Measurements from ENCODE around the gene NMT2.
"Not testable (repeated sequence)": the region's sequence is repeated elsewhere in the genome, so short reads cannot be mapped to it uniquely, and the experiment has no call there.

NMT2 gene

GRCh38 chr10:15168291-15168785 is at the start of gene NMT2:
Gene NMT2, minus strand, starts transcription at chr10:15168693. Its CDS starts 81 bp downstream, at chr10:15168612.
- Mint-ChIP-seq H3K36me3 (ENCODE audit: insufficient read depth) (peaks cover 6% of the 10 kb centered on the region), H3K4me1 (peaks cover 56% of the 10 kb centered on the region), H3K27me3 (no peaks in the 10 kb centered on the region), H3K27ac (ENCODE audit: low read depth) (peak within 1 kb of the TSS; percentile 78), H3K4me3 (peak within 1 kb of the TSS; percentile 89), H3K9me3 (no peaks in the 10 kb centered on the region)
- ATAC-seq (replicated peaks; ENCODE audit: extremely low read depth, poor library complexity, severe bottlenecking) (peak; percentile 74), DNase-seq (ENCODE audit: low spot score in 2 of 2) (peak in 1 of 2 donors; percentile 64)

GRCh38 chr10:15216700-15217099 is 48.2 kb upstream of the NMT2 start:
- no peak overlapping the region for H3K27ac Mint-ChIP-seq (ENCODE audit: low read depth)
- H3K4me3 Mint-ChIP-seq: no peak overlapping the region
- H3K9me3 Mint-ChIP-seq: no peaks in the 10 kb centered on the region
- peaks cover 5% of the 10 kb centered on the region for H3K36me3 Mint-ChIP-seq (ENCODE audit: insufficient read depth)
- H3K27me3 Mint-ChIP-seq: no peaks in the 10 kb centered on the region
- DNase-seq (ENCODE audit: low spot score in 2 of 2) (no peak), ATAC-seq (replicated peaks; ENCODE audit: extremely low read depth, poor library complexity, severe bottlenecking) (no peak)
- no peaks in the 10 kb centered on the region for H3K4me1 Mint-ChIP-seq

- H3K4me1 Mint-ChIP-seq: peaks cover 12% of the 10 kb centered on the region
- H3K9me3 Mint-ChIP-seq: no peaks in the 10 kb centered on the region
- no peaks in the 10 kb centered on the region for H3K27me3 Mint-ChIP-seq
- DNase-seq (ENCODE audit: low spot score in 2 of 2) (no peak), ATAC-seq (replicated peaks; ENCODE audit: extremely low read depth, poor library complexity, severe bottlenecking) (no peak)
- H3K4me3 Mint-ChIP-seq: no peak overlapping the region
- peaks cover 5% of the 10 kb centered on the region for H3K36me3 Mint-ChIP-seq (ENCODE audit: insufficient read depth)
- no peak overlapping the region for H3K27ac Mint-ChIP-seq (ENCODE audit: low read depth)
Observed at GRCh38 chr10:15214237-15214636, 45.7 kb upstream of the NMT2 start.

- no peaks in the 10 kb centered on the region for H3K9me3 Mint-ChIP-seq
- peaks cover 16% of the 10 kb centered on the region for H3K4me1 Mint-ChIP-seq
- ATAC-seq (replicated peaks; ENCODE audit: extremely low read depth, poor library complexity, severe bottlenecking): no peak
- H3K4me3 Mint-ChIP-seq: no peak overlapping the region
- no peak overlapping the region for H3K27ac Mint-ChIP-seq (ENCODE audit: low read depth)
- no peaks in the 10 kb centered on the region for H3K27me3 Mint-ChIP-seq
- no peak for DNase-seq (ENCODE audit: low spot score in 2 of 2)
- peaks cover 5% of the 10 kb centered on the region for H3K36me3 Mint-ChIP-seq (ENCODE audit: insufficient read depth)
Observed at GRCh38 chr10:15213461-15213861, 45.0 kb upstream of the NMT2 start.

- Mint-ChIP-seq H3K4me3 (no peak overlapping the region), H3K27ac (ENCODE audit: low read depth) (no peak overlapping the region)
- no peak for DNase-seq (ENCODE audit: low spot score in 2 of 2)
Observed at GRCh38 chr10:15211464-15211979, 43.0 kb upstream of the NMT2 start.

GRCh38 chr10:15210521-15210920 is 42.0 kb upstream of the NMT2 start:
- peaks cover 3% of the 10 kb centered on the region for H3K36me3 Mint-ChIP-seq (ENCODE audit: insufficient read depth)
- peak overlapping the region; percentile 74 for H3K27ac Mint-ChIP-seq (ENCODE audit: low read depth)
- peaks cover 30% of the 10 kb centered on the region for H3K4me1 Mint-ChIP-seq
- DNase-seq (ENCODE audit: low spot score in 2 of 2) (no peak), ATAC-seq (replicated peaks; ENCODE audit: extremely low read depth, poor library complexity, severe bottlenecking) (no peak)
- H3K27me3 Mint-ChIP-seq: no peaks in the 10 kb centered on the region
- no peaks in the 10 kb centered on the region for H3K9me3 Mint-ChIP-seq
- H3K4me3 Mint-ChIP-seq: peak overlapping the region; percentile 57

More at GRCh38 chr10:15211464-15211979, 43.0 kb upstream of the NMT2 start:
- no peak for ATAC-seq (replicated peaks; ENCODE audit: extremely low read depth, poor library complexity, severe bottlenecking)
- H3K36me3 Mint-ChIP-seq (ENCODE audit: insufficient read depth): peaks cover 5% of the 10 kb centered on the region
- peaks cover 26% of the 10 kb centered on the region for H3K4me1 Mint-ChIP-seq
- no peaks in the 10 kb centered on the region for H3K9me3 Mint-ChIP-seq
- no peaks in the 10 kb centered on the region for H3K27me3 Mint-ChIP-seq

GRCh38 chr10:15209827-15210509 is 41.5 kb upstream of the NMT2 start:
- peaks cover 32% of the 10 kb centered on the region for H3K4me1 Mint-ChIP-seq
- H3K36me3 Mint-ChIP-seq (ENCODE audit: insufficient read depth): peaks cover 2% of the 10 kb centered on the region
- H3K27me3 Mint-ChIP-seq: no peaks in the 10 kb centered on the region
- H3K27ac Mint-ChIP-seq (ENCODE audit: low read depth): peak overlapping the region; percentile 74
- peak; percentile 45 for ATAC-seq (replicated peaks; ENCODE audit: extremely low read depth, poor library complexity, severe bottlenecking)
- DNase-seq (ENCODE audit: low spot score in 2 of 2): peak; percentile 55 to 72
- H3K9me3 Mint-ChIP-seq: no peaks in the 10 kb centered on the region
- H3K4me3 Mint-ChIP-seq: peak overlapping the region; percentile 57

- no peak for ATAC-seq (replicated peaks; ENCODE audit: extremely low read depth, poor library complexity, severe bottlenecking)
- H3K9me3 Mint-ChIP-seq: no peaks in the 10 kb centered on the region
- H3K4me3 Mint-ChIP-seq: peak overlapping the region; percentile 57
- H3K36me3 Mint-ChIP-seq (ENCODE audit: insufficient read depth): peaks cover 3% of the 10 kb centered on the region
- H3K27ac Mint-ChIP-seq (ENCODE audit: low read depth): peak overlapping the region; percentile 74
- peaks cover 32% of the 10 kb centered on the region for H3K4me1 Mint-ChIP-seq
- H3K27me3 Mint-ChIP-seq: no peaks in the 10 kb centered on the region
- no peak for DNase-seq (ENCODE audit: low spot score in 2 of 2)
Observed at GRCh38 chr10:15208221-15208620, 39.7 kb upstream of the NMT2 start.

GRCh38 chr10:15207410-15207809 is 38.9 kb upstream of the NMT2 start:
- H3K36me3 Mint-ChIP-seq (ENCODE audit: insufficient read depth); H3K27me3 Mint-ChIP-seq; H3K9me3 Mint-ChIP-seq; H3K4me3 Mint-ChIP-seq; ATAC-seq (replicated peaks; ENCODE audit: extremely low read depth, poor library complexity, severe bottlenecking); DNase-seq (ENCODE audit: low spot score in 2 of 2): not testable (repeated sequence)
- H3K4me1 Mint-ChIP-seq: peaks cover 32% of the 10 kb centered on the region
- H3K27ac Mint-ChIP-seq (ENCODE audit: low read depth): peak overlapping the region; percentile 74

- Mint-ChIP-seq H3K4me1 (peaks cover 14% of the 10 kb centered on the region), H3K27ac (ENCODE audit: low read depth) (no peak overlapping the region), H3K27me3 (no peaks in the 10 kb centered on the region), H3K4me3 (no peak overlapping the region), H3K36me3 (ENCODE audit: insufficient read depth) (peaks cover 2% of the 10 kb centered on the region), H3K9me3 (no peaks in the 10 kb centered on the region)
- DNase-seq (ENCODE audit: low spot score in 2 of 2) (no peak), ATAC-seq (replicated peaks; ENCODE audit: extremely low read depth, poor library complexity, severe bottlenecking) (no peak)
Observed at GRCh38 chr10:15202639-15203038, 34.1 kb upstream of the NMT2 start.

GRCh38 chr10:15202301-15202621 is 33.8 kb upstream of the NMT2 start:
- ATAC-seq (replicated peaks; ENCODE audit: extremely low read depth, poor library complexity, severe bottlenecking): not testable (repeated sequence)

GRCh38 chr10:15201589-15202300 is 33.3 kb upstream of the NMT2 start:
- no peaks in the 10 kb centered on the region for H3K9me3 Mint-ChIP-seq
- DNase-seq (ENCODE audit: low spot score in 2 of 2) (no peak), ATAC-seq (replicated peaks; ENCODE audit: extremely low read depth, poor library complexity, severe bottlenecking) (no peak)
- no peak overlapping the region for H3K27ac Mint-ChIP-seq (ENCODE audit: low read depth)
- no peak overlapping the region for H3K4me3 Mint-ChIP-seq
- peaks cover 19% of the 10 kb centered on the region for H3K4me1 Mint-ChIP-seq
- peaks cover 2% of the 10 kb centered on the region for H3K36me3 Mint-ChIP-seq (ENCODE audit: insufficient read depth)
- no peaks in the 10 kb centered on the region for H3K27me3 Mint-ChIP-seq

More at GRCh38 chr10:15202301-15202621, 33.8 kb upstream of the NMT2 start:
- H3K36me3 Mint-ChIP-seq (ENCODE audit: insufficient read depth); H3K9me3 Mint-ChIP-seq; H3K27me3 Mint-ChIP-seq; H3K27ac Mint-ChIP-seq (ENCODE audit: low read depth); DNase-seq (ENCODE audit: low spot score in 2 of 2); H3K4me3 Mint-ChIP-seq: not testable (repeated sequence)
- H3K4me1 Mint-ChIP-seq: peaks cover 15% of the 10 kb centered on the region

- Mint-ChIP-seq H3K4me3 (no peak overlapping the region), H3K4me1 (peaks cover 22% of the 10 kb centered on the region), H3K27me3 (no peaks in the 10 kb centered on the region), H3K36me3 (ENCODE audit: insufficient read depth) (peaks cover 2% of the 10 kb centered on the region), H3K9me3 (no peaks in the 10 kb centered on the region), H3K27ac (ENCODE audit: low read depth) (no peak overlapping the region)
- no peak for ATAC-seq (replicated peaks; ENCODE audit: extremely low read depth, poor library complexity, severe bottlenecking)
- DNase-seq (ENCODE audit: low spot score in 2 of 2): no peak
Observed at GRCh38 chr10:15200626-15201025, 32.1 kb upstream of the NMT2 start.
